Common myeloid progenitor, CD34-positive (primary cell): ENCODE measurements around the gene FAM53A.

Experiments used
- CTCF ChIA-PET: fragments of 350-600 bp; sonication (Branson Sonifier 250); formaldehyde crosslinking; loops from one replicate; lab custom pipeline; 2021; ENCODE audit warnings: antibody characterized with exemption; lab: Charles Lee
- POLR2A ChIA-PET: fragments of 350-600 bp; sonication (Branson Sonifier 250); formaldehyde crosslinking; loops from one replicate; lab custom pipeline; 2021; ENCODE audit warnings: antibody characterized with exemption; lab: Charles Lee
- DNase-seq, 3 donors: peaks; one replicate each; pipeline versions ENCODE4 v3.0.0 to v3.0.0-alpha.2; 2013
- H3K27ac ChIP-seq, 2 experiments: 1 replicate in 1 of 2; 2 replicates in 1 of 2; pipeline ENCODE4 v1.7.0; 2013; ENCODE audit warnings: inconsistent platforms in 2 of 2, low read length in 2 of 2, mild to moderate bottlenecking in 2 of 2, low read depth in 1 of 2, moderate library complexity in 1 of 2; ENCODE audit not compliant: severe bottlenecking in 2 of 2, insufficient read depth in 1 of 2, poor library complexity in 1 of 2
- H3K27me3 ChIP-seq, 5 experiments: replicated peaks in 2 of 5; 1 replicate in 3 of 5; 2 replicates in 2 of 5; pipeline versions ENCODE4 v1.6.1 to v1.7.0; 2013; ENCODE audit warnings: low read length in 4 of 5, mild to moderate bottlenecking in 2 of 5, moderate library complexity in 2 of 5, inconsistent platforms in 1 of 5; ENCODE audit not compliant: insufficient read depth in 5 of 5, control insufficient read depth in 4 of 5
- H3K36me3 ChIP-seq, 4 experiments: 1 replicate in 2 of 4; 2 replicates in 2 of 4; pipeline versions ENCODE4 v1.6.1 to v1.7.0; 2013; ENCODE audit warnings: low read length in 3 of 4, control low read depth in 1 of 4, mild to moderate bottlenecking in 1 of 4; ENCODE audit not compliant: control insufficient read depth in 4 of 4, insufficient read depth in 4 of 4
- H3K4me1 ChIP-seq, 4 experiments: 1 replicate in 3 of 4; 2 replicates in 1 of 4; pipeline versions ENCODE4 v1.6.1 to v1.7.1; 2013; ENCODE audit warnings: low read length in 3 of 4, mild to moderate bottlenecking in 3 of 4, control low read depth in 1 of 4, inconsistent platforms in 1 of 4, moderate library complexity in 1 of 4; ENCODE audit not compliant: control insufficient read depth in 4 of 4, insufficient read depth in 4 of 4; ENCODE audit errors: control extremely low read depth in 1 of 4
- H3K4me3 ChIP-seq, 7 experiments: 1 replicate in 4 of 7; 2 replicates in 3 of 7; pipeline versions ENCODE4 v1.5.1 to v1.7.0; 2013; ENCODE audit warnings: mild to moderate bottlenecking in 7 of 7, low read length in 6 of 7, moderate library complexity in 6 of 7, inconsistent platforms in 2 of 7, low read depth in 2 of 7, control low read depth in 1 of 7; ENCODE audit not compliant: insufficient read depth in 4 of 7, control insufficient read depth in 1 of 7; ENCODE audit errors: extremely low read depth in 1 of 7
- H3K9me3 ChIP-seq, 5 experiments: 1 replicate in 4 of 5; 2 replicates in 1 of 5; pipeline versions ENCODE4 v1.6.1 to v1.7.1; 2013; ENCODE audit warnings: low read length in 4 of 5, mild to moderate bottlenecking in 2 of 5, inconsistent platforms in 1 of 5, low read depth in 1 of 5, moderate library complexity in 1 of 5; ENCODE audit not compliant: control insufficient read depth in 4 of 5, insufficient read depth in 2 of 5; ENCODE audit errors: control extremely low read depth in 1 of 5
- WGBS: methylation state at CpG from one replicate; pipeline ENCODE4 v1.1.5; 2013; ENCODE audit not compliant: insufficient coverage; 5-methylcytosine and 5-hydroxymethylcytosine counted together

FAM53A gene

GRCh38 chr4:1669270-1669669 is 14.8 kb downstream of the FAM53A start:
- H3K27ac ChIP-seq: no peak overlapping the region
- ChIA-PET POLR2A (no interaction called here), CTCF (no interaction called here)
- H3K4me1 ChIP-seq: no peaks in the 10 kb centered on the region
- no peaks in the 10 kb centered on the region for H3K36me3 ChIP-seq
- WGBS: 96% methylated on average over 12 of the region's 12 CpGs
- H3K9me3 ChIP-seq: no peaks in the 10 kb centered on the region
- no peak overlapping the region for H3K4me3 ChIP-seq
- DNase-seq: no peak
- H3K27me3 ChIP-seq: no peaks in the 10 kb centered on the region

GRCh38 chr4:1668488-1668840 is 15.6 kb downstream of the FAM53A start:
- 99% methylated on average over 8 of the region's 8 CpGs for WGBS
- no peaks in the 10 kb centered on the region for H3K36me3 ChIP-seq
- DNase-seq: no peak
- no peaks in the 10 kb centered on the region for H3K9me3 ChIP-seq
- H3K27me3 ChIP-seq: no peaks in the 10 kb centered on the region
- no peak overlapping the region for H3K4me3 ChIP-seq
- POLR2A ChIA-PET: no interaction called here
- H3K27ac ChIP-seq: no peak overlapping the region
- H3K4me1 ChIP-seq: no peaks in the 10 kb centered on the region
- CTCF ChIA-PET: interaction anchor here (0.9 kb wide), 1 partner anchor 25 kb away, joined by 3 read pairs; no protein-coding TSS in a partner anchor

- WGBS: 98% methylated on average over 10 of the region's 15 CpGs
- ChIA-PET POLR2A (no interaction called here), CTCF (interaction anchor here (0.6 kb wide), 1 partner anchor 227 kb away, joined by 4 read pairs; no protein-coding TSS in a partner anchor)
Measured at GRCh38 chr4:1667273-1667672, 16.8 kb downstream of the FAM53A start.

GRCh38 chr4:1666391-1666790 is 17.7 kb downstream of the FAM53A start:
- Histone ChIP-seq H3K27ac (no peak overlapping the region), H3K9me3 (no peaks in the 10 kb centered on the region), H3K4me1 (no peaks in the 10 kb centered on the region), H3K4me3 (no peak overlapping the region), H3K27me3 (no peaks in the 10 kb centered on the region), H3K36me3 (peaks cover 0 to 3% (median 1%) of the 10 kb centered on the region in 4 experiments)
- ChIA-PET POLR2A (no interaction called here), CTCF (no interaction called here)
- DNase-seq: no peak
- WGBS: 98% methylated on average over 9 of the region's 12 CpGs

More at GRCh38 chr4:1667273-1667672, 16.8 kb downstream of the FAM53A start:
- Histone ChIP-seq H3K36me3 (no peaks in the 10 kb centered on the region), H3K4me1 (no peaks in the 10 kb centered on the region), H3K9me3 (no peaks in the 10 kb centered on the region), H3K4me3 (no peak overlapping the region), H3K27me3 (no peaks in the 10 kb centered on the region), H3K27ac (no peak overlapping the region)
- DNase-seq: no peak

- ChIA-PET CTCF (no interaction called here), POLR2A (no interaction called here)
- H3K9me3 ChIP-seq: no peaks in the 10 kb centered on the region
- WGBS: 98% methylated on average over 6 of the region's 8 CpGs
- no peak overlapping the region for H3K27ac ChIP-seq
- H3K27me3 ChIP-seq: no peaks in the 10 kb centered on the region
- DNase-seq: no peak
- H3K36me3 ChIP-seq: peaks cover 0 to 4% (median 1%) of the 10 kb centered on the region in 4 experiments
- H3K4me1 ChIP-seq: no peaks in the 10 kb centered on the region
- no peak overlapping the region for H3K4me3 ChIP-seq
Measured at GRCh38 chr4:1664141-1664540, 20.0 kb downstream of the FAM53A start.

GRCh38 chr4:1663549-1663948 is 20.6 kb downstream of the FAM53A start:
- H3K27ac ChIP-seq: no peak overlapping the region
- no peaks in the 10 kb centered on the region for H3K27me3 ChIP-seq
- WGBS: 100% methylated on average over 3 of the region's 5 CpGs
- CTCF ChIA-PET: no interaction called here
- no peaks in the 10 kb centered on the region for H3K4me1 ChIP-seq
- POLR2A ChIA-PET: no interaction called here
- DNase-seq: no peak
- peaks cover 0 to 4% (median 1%) of the 10 kb centered on the region in 4 experiments for H3K36me3 ChIP-seq
- H3K4me3 ChIP-seq: no peak overlapping the region
- H3K9me3 ChIP-seq: no peaks in the 10 kb centered on the region

- Histone ChIP-seq H3K4me1 (no peaks in the 10 kb centered on the region), H3K4me3 (no peak overlapping the region), H3K27ac (no peak overlapping the region), H3K36me3 (peaks cover 0 to 4% (median 1%) of the 10 kb centered on the region in 4 experiments), H3K9me3 (no peaks in the 10 kb centered on the region), H3K27me3 (no peaks in the 10 kb centered on the region)
- CTCF ChIA-PET: interaction anchor here (1.0 kb wide), 1 partner anchor 32 kb away, joined by 3 read pairs; no protein-coding TSS in a partner anchor
- no peak for DNase-seq
- WGBS: 96% methylated on average over 14 of the region's 14 CpGs
- POLR2A ChIA-PET: no interaction called here
Measured at GRCh38 chr4:1661695-1662094, 22.4 kb downstream of the FAM53A start.
